RWPE2 (cell line): ENCODE data around the gene VPS26B.

Source experiments
- ATAC-seq: fragments of 200-7000 bp; cut with Tn5 transposase; 3 replicates; pipeline ENCODE4 v1.9.1; 2021; ENCODE audit warnings: low read depth
- DNase-seq: peaks from one replicate; pipeline ENCODE4 v3.0.0-alpha.2; 2020; ENCODE audit warnings: low spot score
- H3K27ac ChIP-seq: fragments of 450-650 bp; 2 replicates; pipeline ENCODE4 v1.5.1; 2017; ENCODE audit warnings: mild to moderate bottlenecking; ENCODE audit not compliant: poor library complexity, severe bottlenecking
- H3K27me3 ChIP-seq: fragments of 250-450 bp; sonication (Bioruptor Pico); 2 replicates; pipeline ENCODE4 v1.5.1; 2021; ENCODE audit warnings: mild to moderate bottlenecking, moderate library complexity; ENCODE audit not compliant: insufficient read depth, poor library complexity, severe bottlenecking
- H3K36me3 ChIP-seq: fragments of 250-450 bp; sonication (Bioruptor Pico); 2 replicates; pipeline ENCODE4 v1.5.1; 2020; ENCODE audit warnings: low read depth, mild to moderate bottlenecking, moderate library complexity
- H3K4me1 ChIP-seq: fragments of 250-450 bp; sonication (Bioruptor Pico); 2 replicates; pipeline ENCODE4 v1.5.1; 2021; ENCODE audit warnings: mild to moderate bottlenecking, moderate library complexity; ENCODE audit not compliant: insufficient read depth, poor library complexity, severe bottlenecking
- H3K4me3 ChIP-seq: fragments of 250-450 bp; sonication (Bioruptor Pico); 2 replicates; pipeline ENCODE4 v1.5.1; 2021; ENCODE audit warnings: mild to moderate bottlenecking, moderate library complexity; ENCODE audit not compliant: severe bottlenecking
- H3K9me3 ChIP-seq: fragments of 250-450 bp; sonication (Bioruptor Pico); 2 replicates; pipeline ENCODE4 v1.5.1; 2021; ENCODE audit warnings: mild to moderate bottlenecking, moderate library complexity; ENCODE audit not compliant: severe bottlenecking
- CTCF ChIP-seq: fragments of 450-650 bp; IDR thresholded peaks from one replicate; pipeline ENCODE4 v1.5.1; 2017; ENCODE audit warnings: mild to moderate bottlenecking, moderate library complexity; ENCODE audit not compliant: poor library complexity, severe bottlenecking

Gene VPS26B

GRCh38 chr11:134230339-134230738, 5.9 kb downstream of the VPS26B start:
- Histone ChIP-seq H3K27me3 (no peaks in the 10 kb centered on the region), H3K4me1 (no peaks in the 10 kb centered on the region), H3K4me3 (no peak overlapping the region), H3K27ac (no peak overlapping the region), H3K36me3 (peaks cover 3% of the 10 kb centered on the region), H3K9me3 (no peaks in the 10 kb centered on the region)
- no peak for TF ChIP-seq CTCF
- DNase-seq, result no peak
- ATAC-seq, result no peak

GRCh38 chr11:134231958-134232659, 7.6 kb downstream of the VPS26B start:
- DNase-seq (no peak), ATAC-seq (no peak)
- no peaks in the 10 kb centered on the region for H3K4me1 ChIP-seq
- no peaks in the 10 kb centered on the region for H3K27me3 ChIP-seq
- H3K4me3 ChIP-seq, result no peak overlapping the region
- no peak overlapping the region for H3K27ac ChIP-seq
- no peak for TF ChIP-seq CTCF
- peaks cover 19% of the 10 kb centered on the region; the same call in 1 of the 2 replicates for H3K36me3 ChIP-seq
- H3K9me3 ChIP-seq, result no peaks in the 10 kb centered on the region

GRCh38 chr11:134233729-134234179, 9.3 kb downstream of the VPS26B start:
- Histone ChIP-seq H3K4me1 (no peaks in the 10 kb centered on the region), H3K36me3 (peaks cover 19% of the 10 kb centered on the region), H3K4me3 (no peak overlapping the region), H3K27ac (no peak overlapping the region), H3K27me3 (no peaks in the 10 kb centered on the region), H3K9me3 (no peaks in the 10 kb centered on the region)
- DNase-seq, result no peak
- TF ChIP-seq CTCF, result no peak
- no peak for ATAC-seq

GRCh38 chr11:134235399-134235798, 10.9 kb downstream of the VPS26B start:
- H3K9me3 ChIP-seq, result no peaks in the 10 kb centered on the region
- H3K27ac ChIP-seq, result no peak overlapping the region
- no peak for DNase-seq
- peaks cover 31% of the 10 kb centered on the region for H3K36me3 ChIP-seq
- no peak overlapping the region for H3K4me3 ChIP-seq
- no peak for TF ChIP-seq CTCF
- no peaks in the 10 kb centered on the region for H3K27me3 ChIP-seq
- ATAC-seq, result no peak
- H3K4me1 ChIP-seq, result no peaks in the 10 kb centered on the region

- peaks cover 35% of the 10 kb centered on the region for H3K36me3 ChIP-seq
- H3K27me3 ChIP-seq, result no peaks in the 10 kb centered on the region
- TF ChIP-seq CTCF, result no peak
- DNase-seq (no peak), ATAC-seq (no peak)
- no peaks in the 10 kb centered on the region for H3K9me3 ChIP-seq
- no peak overlapping the region for H3K27ac ChIP-seq
- no peaks in the 10 kb centered on the region for H3K4me1 ChIP-seq
- no peak overlapping the region for H3K4me3 ChIP-seq
These were observed 12.5 kb downstream of the VPS26B start for GRCh38 chr11:134236834-134237556.
